ENCODE data around the gene APOBEC3H. TPM values are rescaled to one million over a fixed set of nuclear protein-coding genes. Genes with fewer than 3 reads are reported as not detected.

The APOBEC3H gene
- total RNA-seq, 1 donor from 2014 or later: 0.84 TPM

- H3K4me3 ChIP-seq: no peak overlapping the region
- no peaks in the 10 kb centered on the region for H3K36me3 ChIP-seq
- intact Hi-C loops (cut with DNase I): no loop called here
- ATAC-seq: no peak
- no peaks in the 10 kb centered on the region for H3K4me1 ChIP-seq
- TF ChIP-seq, protein P1, sequence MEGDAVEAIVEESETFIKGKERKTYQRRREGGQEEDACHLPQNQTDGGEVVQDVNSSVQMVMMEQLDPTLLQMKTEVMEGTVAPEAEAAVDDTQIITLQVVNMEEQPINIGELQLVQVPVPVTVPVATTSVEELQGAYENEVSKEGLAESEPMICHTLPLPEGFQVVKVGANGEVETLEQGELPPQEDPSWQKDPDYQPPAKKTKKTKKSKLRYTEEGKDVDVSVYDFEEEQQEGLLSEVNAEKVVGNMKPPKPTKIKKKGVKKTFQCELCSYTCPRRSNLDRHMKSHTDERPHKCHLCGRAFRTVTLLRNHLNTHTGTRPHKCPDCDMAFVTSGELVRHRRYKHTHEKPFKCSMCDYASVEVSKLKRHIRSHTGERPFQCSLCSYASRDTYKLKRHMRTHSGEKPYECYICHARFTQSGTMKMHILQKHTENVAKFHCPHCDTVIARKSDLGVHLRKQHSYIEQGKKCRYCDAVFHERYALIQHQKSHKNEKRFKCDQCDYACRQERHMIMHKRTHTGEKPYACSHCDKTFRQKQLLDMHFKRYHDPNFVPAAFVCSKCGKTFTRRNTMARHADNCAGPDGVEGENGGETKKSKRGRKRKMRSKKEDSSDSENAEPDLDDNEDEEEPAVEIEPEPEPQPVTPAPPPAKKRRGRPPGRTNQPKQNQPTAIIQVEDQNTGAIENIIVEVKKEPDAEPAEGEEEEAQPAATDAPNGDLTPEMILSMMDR (IDR thresholded peaks at IDR 0.05): no peak
- H3K27ac ChIP-seq: peak overlapping the region; percentile 33
- no peaks in the 10 kb centered on the region for H3K27me3 ChIP-seq
- DNase-seq: no peak
- H3K9me3 ChIP-seq: no peaks in the 10 kb centered on the region
Observed at GRCh38 chr22:39089928-39090327, 7.1 kb upstream of the APOBEC3H start.

GRCh38 chr22:39090426-39091064, 6.5 kb upstream of the APOBEC3H start:
- intact Hi-C loops (cut with DNase I): no loop called here
- H3K27me3 ChIP-seq: no peaks in the 10 kb centered on the region
- TF ChIP-seq, protein P1 (IDR thresholded peaks at IDR 0.05): no peak

GRCh38 chr22:39091126-39092081, 5.6 kb upstream of the APOBEC3H start:
- peaks cover 3% of the 10 kb centered on the region for H3K4me1 ChIP-seq
- no peaks in the 10 kb centered on the region for H3K9me3 ChIP-seq
- ATAC-seq (no peak), DNase-seq (no peak)
- H3K27me3 ChIP-seq: no peaks in the 10 kb centered on the region
- H3K36me3 ChIP-seq: no peaks in the 10 kb centered on the region
- H3K4me3 ChIP-seq: no peak overlapping the region
- H3K27ac ChIP-seq: peak overlapping the region; percentile 30
- intact Hi-C loops (cut with DNase I): no loop called here
- TF ChIP-seq, protein P1 (IDR thresholded peaks at IDR 0.05): no peak

More at GRCh38 chr22:39090426-39091064, 6.5 kb upstream of the APOBEC3H start:
- DNase-seq (no peak), ATAC-seq (peak; percentile 65)
- Histone ChIP-seq H3K27ac (peak overlapping the region; percentile 33), H3K4me1 (no peaks in the 10 kb centered on the region), H3K9me3 (no peaks in the 10 kb centered on the region), H3K4me3 (no peak overlapping the region), H3K36me3 (no peaks in the 10 kb centered on the region)

DNA sequence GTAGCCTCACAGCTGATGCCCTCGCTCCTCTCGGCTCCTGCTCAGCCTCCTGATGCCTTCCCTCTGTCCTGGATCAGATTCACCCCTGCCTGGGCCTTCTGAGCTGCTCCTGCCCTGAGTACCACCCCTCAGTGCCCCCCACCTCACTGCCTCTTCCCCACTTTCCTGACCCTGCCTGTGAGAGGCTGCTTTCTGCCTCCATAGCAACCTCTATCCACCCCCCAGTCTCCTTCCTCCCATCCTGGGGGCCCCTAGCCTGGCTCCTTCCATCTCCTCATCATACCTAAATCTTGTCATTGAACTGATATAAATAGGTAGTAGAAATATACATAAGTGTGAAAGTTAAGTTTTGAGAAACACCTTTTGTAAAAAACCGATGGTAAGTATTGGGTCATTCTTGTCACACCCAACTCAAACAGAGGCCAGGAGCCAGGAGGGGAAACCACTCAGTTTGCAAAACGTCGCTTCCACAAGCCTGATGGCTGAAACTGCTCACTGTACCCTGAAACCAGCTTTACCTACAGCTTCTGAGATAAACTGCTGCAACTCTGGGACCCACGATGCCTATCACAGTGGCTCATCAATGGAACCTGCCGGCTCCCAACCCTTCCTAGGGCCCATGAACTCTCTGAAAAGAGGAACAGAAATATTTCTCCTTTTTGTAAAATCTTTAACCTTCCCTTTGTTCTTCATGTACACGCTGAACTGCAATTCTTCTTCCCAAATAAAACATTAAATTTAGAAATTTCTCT, 4.8 kb upstream of the APOBEC3H start:
- TF ChIP-seq, protein P1 (IDR thresholded peaks at IDR 0.05): no peak
- Histone ChIP-seq H3K27me3 (no peaks in the 10 kb centered on the region), H3K36me3 (no peaks in the 10 kb centered on the region), H3K4me1 (peaks cover 11% of the 10 kb centered on the region), H3K9me3 (no peaks in the 10 kb centered on the region), H3K27ac (peak overlapping the region; percentile 11), H3K4me3 (no peak overlapping the region)
- intact Hi-C loops (cut with DNase I): no loop called here
- no peak for ATAC-seq
- no peak for DNase-seq

GRCh38 chr22:39094717-39095389, 2.2 kb upstream of the APOBEC3H start:
- Histone ChIP-seq H3K27ac (peak overlapping the region; percentile 36), H3K9me3 (no peaks in the 10 kb centered on the region), H3K4me3 (no peak overlapping the region), H3K4me1 (peaks cover 19% of the 10 kb centered on the region), H3K27me3 (no peaks in the 10 kb centered on the region), H3K36me3 (no peaks in the 10 kb centered on the region)
- intact Hi-C loops (cut with DNase I): no loop called here
- ATAC-seq: no peak
- no peak for DNase-seq
- TF ChIP-seq, protein P1 (IDR thresholded peaks at IDR 0.05): no peak
